H9 (cell line): ENCODE data around the gene C19orf47. TPM values are rescaled to one million over a fixed set of nuclear protein-coding genes. Genes with fewer than 3 reads are reported as not detected.

Experiments
- DNase-seq: peaks from one replicate; pipeline ENCODE4 v3.0.0-alpha.2; 2017
- H2AFZ ChIP-seq: one replicate; pipeline ENCODE4 v1.6.1; 2013; ENCODE audit warnings: mild to moderate bottlenecking, low read length, control low read depth, moderate library complexity
- H2AK5ac ChIP-seq: 2 replicates; pipeline ENCODE4 v1.6.1; 2013; ENCODE audit warnings: low read length, control low read depth, mixed read lengths; ENCODE audit not compliant: insufficient read length
- H2BK120ac ChIP-seq: one replicate; pipeline ENCODE4 v1.6.1; 2013; ENCODE audit warnings: low read depth, mild to moderate bottlenecking, low read length, control low read depth, inconsistent platforms; ENCODE audit not compliant: poor library complexity, severe bottlenecking
- H2BK12ac ChIP-seq: 2 replicates; pipeline ENCODE4 v1.6.1; 2013; ENCODE audit warnings: low read length, control low read depth, mixed read lengths, low read depth; ENCODE audit not compliant: insufficient read length
- H2BK15ac ChIP-seq: 2 replicates; pipeline ENCODE4 v1.6.1; 2013; ENCODE audit warnings: low read depth, low read length, control low read depth
- H2BK20ac ChIP-seq: one replicate; pipeline ENCODE4 v1.6.1; 2013; ENCODE audit warnings: low read depth, mild to moderate bottlenecking, low read length, control low read depth, inconsistent platforms; ENCODE audit not compliant: poor library complexity, severe bottlenecking
- H2BK5ac ChIP-seq: 2 replicates; pipeline ENCODE4 v1.6.1; 2013; ENCODE audit warnings: low read length, control low read depth, mixed read lengths; ENCODE audit not compliant: insufficient read length
- H3K14ac ChIP-seq: 2 replicates; pipeline ENCODE4 v1.6.1; 2013; ENCODE audit warnings: low read length, control low read depth; ENCODE audit not compliant: insufficient read depth
- H3K18ac ChIP-seq: 2 replicates; pipeline ENCODE4 v1.6.1; 2013; ENCODE audit warnings: low read depth, mild to moderate bottlenecking, mixed read lengths, low read length, control low read depth; ENCODE audit not compliant: insufficient read length
- H3K23ac ChIP-seq: 2 replicates; pipeline ENCODE4 v1.6.1; 2013; ENCODE audit warnings: low read length, control low read depth, mixed read lengths, low read depth; ENCODE audit not compliant: insufficient read length
- H3K23me2 ChIP-seq: 2 replicates; pipeline ENCODE4 v1.6.1; 2013; ENCODE audit warnings: low read depth, mild to moderate bottlenecking, mixed read lengths, low read length, control low read depth; ENCODE audit not compliant: insufficient read length, poor library complexity, severe bottlenecking
- H3K27ac ChIP-seq: 2 replicates; pipeline ENCODE4 v1.5.1; 2013; ENCODE audit warnings: low read length, control low read depth, mixed read lengths, low read depth; ENCODE audit not compliant: insufficient read length
- H3K27me3 ChIP-seq: 2 replicates; pipeline ENCODE4 v1.6.1; 2013; ENCODE audit warnings: low read length, control low read depth, inconsistent platforms; ENCODE audit not compliant: insufficient read depth
- H3K4ac ChIP-seq: 2 replicates; pipeline ENCODE4 v1.6.1; 2013; ENCODE audit warnings: low read depth, mild to moderate bottlenecking, control low read depth, inconsistent platforms, low read length, moderate library complexity
- H3K4me1 ChIP-seq: 2 replicates; pipeline ENCODE4 v1.6.1; 2013; ENCODE audit warnings: low read length, control low read depth, inconsistent platforms; ENCODE audit not compliant: insufficient read depth
- H3K4me2 ChIP-seq: 2 replicates; pipeline ENCODE4 v1.6.1; 2013; ENCODE audit warnings: low read length, control low read depth, mixed read lengths; ENCODE audit not compliant: insufficient read length, insufficient read depth
- H3K56ac ChIP-seq: 2 replicates; pipeline ENCODE4 v1.6.1; 2013; ENCODE audit warnings: low read depth, mild to moderate bottlenecking, mixed read lengths, low read length, control low read depth; ENCODE audit not compliant: insufficient read length
- H3K79me1 ChIP-seq: 2 replicates; pipeline ENCODE4 v1.6.1; 2013; ENCODE audit warnings: low read depth, mild to moderate bottlenecking, moderate library complexity, low read length, control low read depth, inconsistent platforms; ENCODE audit not compliant: insufficient read depth, poor library complexity, severe bottlenecking
- H3K79me2 ChIP-seq: 2 replicates; pipeline ENCODE4 v1.6.1; 2013; ENCODE audit warnings: low read length, control low read depth, inconsistent platforms; ENCODE audit not compliant: insufficient read depth
- H3K9ac ChIP-seq: 2 replicates; pipeline ENCODE4 v1.6.1; 2013; ENCODE audit warnings: low read length, control low read depth, mixed read lengths; ENCODE audit not compliant: insufficient read length; ENCODE audit errors: extremely low read depth
- H3K9me3 ChIP-seq: one replicate; pipeline ENCODE4 v1.6.1; 2013; ENCODE audit warnings: low read depth, low read length, inconsistent platforms; ENCODE audit not compliant: control insufficient read depth
- H3T11ph ChIP-seq: one replicate; pipeline ENCODE4 v1.6.1; 2013; ENCODE audit warnings: mild to moderate bottlenecking, low read length, control low read depth, inconsistent platforms
- H4K20me1 ChIP-seq: one replicate; pipeline ENCODE4 v1.6.1; 2013; ENCODE audit not compliant: control insufficient read depth, insufficient read length, insufficient read depth
- H4K5ac ChIP-seq: 2 replicates; pipeline ENCODE4 v1.6.1; 2013; ENCODE audit warnings: low read depth, mild to moderate bottlenecking, mixed read lengths, low read length, control low read depth; ENCODE audit not compliant: insufficient read length
- H4K8ac ChIP-seq: replicated peaks from 2 replicates; pipeline ENCODE4 v1.6.1; 2013; ENCODE audit warnings: low read length, control low read depth, mixed read lengths, low read depth; ENCODE audit not compliant: insufficient read length
- H4K91ac ChIP-seq: 2 replicates; pipeline ENCODE4 v1.6.1; 2013; ENCODE audit warnings: low read depth, mild to moderate bottlenecking, moderate library complexity, mixed read lengths, low read length, control low read depth; ENCODE audit not compliant: insufficient read length
- H3K27ac Mint-ChIP-seq, 3 experiments: 2 replicates in 2 of 3; 3 replicates in 1 of 3; pipeline ENCODE4 v1.8.0; 2020 to 2021; ENCODE audit warnings: mixed read lengths in 3 of 3, mild to moderate bottlenecking in 1 of 3, moderate library complexity in 1 of 3
- H3K27me3 Mint-ChIP-seq: 2 replicates; pipeline ENCODE4 v1.8.0; 2021; ENCODE audit warnings: low read depth, mild to moderate bottlenecking, moderate library complexity, mixed read lengths
- H3K36me3 Mint-ChIP-seq, 3 experiments: 2 replicates in 2 of 3; 3 replicates in 1 of 3; pipeline ENCODE4 v1.8.0; 2020 to 2021; ENCODE audit warnings: low read depth in 3 of 3, mixed read lengths in 3 of 3; ENCODE audit not compliant: insufficient read depth in 1 of 3
- H3K4me1 Mint-ChIP-seq, 2 experiments: 2 replicates each; pipeline ENCODE4 v1.8.0; 2020; ENCODE audit warnings: mixed read lengths in 2 of 2
- H3K4me3 Mint-ChIP-seq, 2 experiments: 2 replicates in 1 of 2; 3 replicates in 1 of 2; pipeline ENCODE4 v1.8.0; 2020 to 2021; ENCODE audit warnings: mild to moderate bottlenecking in 2 of 2, mixed read lengths in 2 of 2, moderate library complexity in 1 of 2
- H3K9me3 Mint-ChIP-seq, 2 experiments: 2 replicates in 1 of 2; 3 replicates in 1 of 2; pipeline ENCODE4 v1.8.0; 2020; ENCODE audit warnings: mild to moderate bottlenecking in 2 of 2, mixed read lengths in 2 of 2, moderate library complexity in 1 of 2
- CTCF ChIP-seq: fragments of 200-600 bp; sonication (generic); conservative IDR thresholded peaks from 3 replicates; pipeline ENCODE4 v1.8.0; 2021; ENCODE audit warnings: antibody characterized with exemption, mild to moderate bottlenecking
- WGBS: extraction: QIAGEN DNeasy Blood & Tissue Kit; methylation state at CpG from one replicate; pipeline ENCODE4 v1.1.7; 2013; ENCODE audit warnings: missing lambda C conversion rate, low lambda C conversion rate, mixed read lengths; ENCODE audit not compliant: insufficient read length; ENCODE audit errors: extremely low coverage; 5-methylcytosine and 5-hydroxymethylcytosine counted together
- total RNA-seq: library from RNA; stranded (reverse); gene quantifications from 2 replicates; pipeline ENCODE4 v1.2.1, GENCODE V29; 2021

C19orf47 gene
- total RNA-seq, 1 experiment from 2014 or later, result 19.4 TPM

- H3K9ac ChIP-seq, result no peak overlapping the region
- H3K56ac ChIP-seq, result no peak overlapping the region
- no peak overlapping the region for H4K91ac ChIP-seq
- no peaks in the 10 kb centered on the region for H3K79me2 ChIP-seq
- no peaks in the 10 kb centered on the region for H4K20me1 ChIP-seq
- H2AK5ac ChIP-seq, result no peak overlapping the region
- H2AFZ ChIP-seq, result no peak overlapping the region
- H3K36me3 Mint-ChIP-seq, result no peaks in the 10 kb centered on the region
- no peak overlapping the region for H4K5ac ChIP-seq
- no peak overlapping the region for H2BK15ac ChIP-seq
- H3K27me3 Mint-ChIP-seq, result no peaks in the 10 kb centered on the region
- H3K27me3 ChIP-seq, result no peaks in the 10 kb centered on the region
- H2BK5ac ChIP-seq, result no peak overlapping the region
- no peak overlapping the region for H3T11ph ChIP-seq
- no peak overlapping the region for H3K27ac Mint-ChIP-seq
- no peak overlapping the region for H2BK120ac ChIP-seq
- H3K14ac ChIP-seq, result no peak overlapping the region
- H2BK12ac ChIP-seq, result no peak overlapping the region
- H3K4me1 Mint-ChIP-seq, result peaks cover 7% of the 10 kb centered on the region in 2 experiments
- H3K23ac ChIP-seq, result no peak overlapping the region
- no peak overlapping the region for H4K8ac ChIP-seq
- H3K9me3 ChIP-seq, result no peaks in the 10 kb centered on the region
- H3K23me2 ChIP-seq, result no peaks in the 10 kb centered on the region
- H3K4ac ChIP-seq, result no peak overlapping the region
- DNase-seq, result no peak
- H3K4me3 Mint-ChIP-seq, result no peak overlapping the region
- no CpG with 5 or more reads among the region's 6 CpGs for WGBS
- H3K27ac ChIP-seq, result no peak overlapping the region
- no peak overlapping the region for H3K18ac ChIP-seq
- H3K4me1 ChIP-seq, result peaks cover 5% of the 10 kb centered on the region; the same call in 1 of the 2 replicates
- H3K79me1 ChIP-seq, result no peaks in the 10 kb centered on the region
- H3K9me3 Mint-ChIP-seq, result no peaks in the 10 kb centered on the region
- TF ChIP-seq CTCF, result no peak
- no peak overlapping the region for H3K4me2 ChIP-seq
- no peak overlapping the region for H2BK20ac ChIP-seq
Measured at GRCh38 chr19:40294560-40294959, 53.6 kb downstream of the C19orf47 start.
